WTC11 (cell line): ENCODE measurements around the gene ANKRD23. TPM values are rescaled to one million over a fixed set of nuclear protein-coding genes. Genes with fewer than 3 reads are reported as not detected.

Source experiments
- ATAC-seq: fragments of 200-7000 bp; cut with Tn5 transposase; 2 replicates; pipeline ENCODE4 v1.10.0; 2021; ENCODE audit warnings: mild to moderate bottlenecking, moderate library complexity
- CTCF ChIA-PET: fragments of 300-600 bp; sonication (Branson Sonifier 250); formaldehyde crosslinking; loops from one replicate; lab custom pipeline; 2021; ENCODE audit warnings: antibody characterized with exemption; lab: Charles Lee
- POLR2A ChIA-PET: fragments of 350-600 bp; sonication (Branson Sonifier 250); formaldehyde crosslinking; loops from one replicate; lab custom pipeline; 2021; ENCODE audit warnings: antibody characterized with exemption; lab: Charles Lee
- DNase-seq: peaks from one replicate; pipeline ENCODE4 v3.0.0; 2021; ENCODE audit warnings: low spot score
- H3K27ac Mint-ChIP-seq: 2 replicates; pipeline ENCODE4 v1.8.0; 2021; ENCODE audit warnings: mixed read lengths
- H3K27me3 Mint-ChIP-seq: 2 replicates; pipeline ENCODE4 v1.8.0; 2021; ENCODE audit warnings: low read depth, mild to moderate bottlenecking, moderate library complexity, mixed read lengths
- H3K36me3 Mint-ChIP-seq: 2 replicates; pipeline ENCODE4 v1.8.0; 2021; ENCODE audit warnings: mixed read lengths
- H3K4me1 Mint-ChIP-seq: 2 replicates; pipeline ENCODE4 v1.8.0; 2022; ENCODE audit warnings: mixed read lengths
- H3K4me3 Mint-ChIP-seq: 2 replicates; pipeline ENCODE4 v1.8.0; 2021; ENCODE audit warnings: mild to moderate bottlenecking, moderate library complexity, mixed read lengths
- H3K9me3 Mint-ChIP-seq: 2 replicates; pipeline ENCODE4 v1.8.0; 2021; ENCODE audit warnings: mixed read lengths
- ESRRA ChIP-seq: sonication (generic); formaldehyde crosslinking; IDR thresholded peaks from 2 replicates; pipeline ENCODE4 v1.8.1; 2022; ENCODE audit warnings: mild to moderate bottlenecking, missing genetic modification reagents, borderline replicate concordance
- ETV6 ChIP-seq: sonication (generic); formaldehyde crosslinking; IDR thresholded peaks from 2 replicates; pipeline ENCODE4 v1.8.1; 2022; ENCODE audit warnings: mild to moderate bottlenecking, missing genetic modification reagents
- GABPB1 ChIP-seq: sonication (generic); formaldehyde crosslinking; IDR thresholded peaks from 2 replicates; pipeline ENCODE4 v1.8.1; 2023; ENCODE audit warnings: mild to moderate bottlenecking, missing genetic modification reagents
- GRHL2 ChIP-seq: fragments of 250-450 bp; sonication (Bioruptor Pico); IDR thresholded peaks from 2 replicates; pipeline ENCODE4 v1.8.0; 2022; ENCODE audit warnings: mild to moderate bottlenecking, moderate library complexity; ENCODE audit not compliant: insufficient replicate concordance, severe bottlenecking
- IRF2 ChIP-seq: sonication (generic); formaldehyde crosslinking; IDR thresholded peaks from 2 replicates; pipeline ENCODE4 v1.8.0; 2022; ENCODE audit warnings: low read depth, missing genetic modification reagents, borderline replicate concordance
- JAZF1 ChIP-seq: fragments of 250-450 bp; sonication (Bioruptor Pico); IDR thresholded peaks from 2 replicates; pipeline ENCODE4 v1.9.0; 2021; ENCODE audit warnings: moderate library complexity, mild to moderate bottlenecking, inconsistent platforms
- MYBL2 ChIP-seq: sonication (generic); formaldehyde crosslinking; IDR thresholded peaks from 2 replicates; pipeline ENCODE4 v1.8.1; 2023; ENCODE audit warnings: mild to moderate bottlenecking, moderate library complexity, missing genetic modification reagents
- RORB ChIP-seq: fragments of 250-450 bp; sonication (Bioruptor Pico); IDR thresholded peaks from 2 replicates; pipeline ENCODE4 v1.9.0; 2021; ENCODE audit warnings: mild to moderate bottlenecking
- SOX15 ChIP-seq: fragments of 250-450 bp; sonication (Bioruptor Pico); IDR thresholded peaks from 2 replicates; pipeline ENCODE4 v1.9.0; 2021; ENCODE audit warnings: mild to moderate bottlenecking
- TP53 ChIP-seq: sonication (generic); formaldehyde crosslinking; IDR thresholded peaks from 2 replicates; pipeline ENCODE4 v1.8.1; 2023; ENCODE audit warnings: mild to moderate bottlenecking, missing genetic modification reagents
- total RNA-seq: library from RNA; stranded (reverse); gene quantifications from 3 replicates; pipeline ENCODE4 v1.2.3, GENCODE V29; 2021
- TF ChIP-seq, protein P1 (sequence below): sonication (generic); formaldehyde crosslinking; IDR thresholded peaks from 2 replicates; pipeline ENCODE4 v1.8.0; 2023; ENCODE audit warnings: missing genetic modification reagents, mild to moderate bottlenecking, borderline replicate concordance
- TF ChIP-seq, protein P2 (sequence below): sonication (generic); formaldehyde crosslinking; IDR thresholded peaks from 2 replicates; pipeline ENCODE4 v1.8.1; 2023; ENCODE audit warnings: mild to moderate bottlenecking, missing genetic modification reagents, borderline replicate concordance
- TF ChIP-seq, protein P3 (sequence below): fragments of 250-450 bp; sonication (Bioruptor Pico); conservative IDR thresholded peaks from 2 replicates; pipeline ENCODE4 v1.9.0; 2021; ENCODE audit warnings: mild to moderate bottlenecking
- TF ChIP-seq, protein P4 (sequence below): sonication (generic); formaldehyde crosslinking; IDR thresholded peaks from 2 replicates; pipeline ENCODE4 v1.8.1; 2022; ENCODE audit warnings: missing genetic modification reagents, borderline replicate concordance
- TF ChIP-seq, protein P5 (sequence below): sonication (generic); formaldehyde crosslinking; IDR thresholded peaks from 2 replicates; pipeline ENCODE4 v1.8.1; 2023; ENCODE audit warnings: mild to moderate bottlenecking, missing genetic modification reagents, moderate library complexity
- TF ChIP-seq, protein P6 (sequence below): sonication (generic); formaldehyde crosslinking; IDR thresholded peaks from 2 replicates; pipeline ENCODE4 v1.8.1; 2022; ENCODE audit warnings: mild to moderate bottlenecking, moderate library complexity, missing genetic modification reagents
- TF ChIP-seq, protein P7 (sequence below): sonication (generic); formaldehyde crosslinking; IDR thresholded peaks from 2 replicates; pipeline ENCODE4 v1.8.1; 2022; ENCODE audit warnings: low read depth, missing genetic modification reagents, borderline replicate concordance
- TF ChIP-seq, protein P8 (sequence below): sonication (generic); formaldehyde crosslinking; IDR thresholded peaks from 2 replicates; pipeline ENCODE4 v1.8.1; 2022; ENCODE audit warnings: low read depth, mild to moderate bottlenecking, moderate library complexity, missing genetic modification reagents, borderline replicate concordance

ANKRD23 gene
- total RNA-seq, 1 experiment from 2014 or later, result 3.2 TPM

DNA sequence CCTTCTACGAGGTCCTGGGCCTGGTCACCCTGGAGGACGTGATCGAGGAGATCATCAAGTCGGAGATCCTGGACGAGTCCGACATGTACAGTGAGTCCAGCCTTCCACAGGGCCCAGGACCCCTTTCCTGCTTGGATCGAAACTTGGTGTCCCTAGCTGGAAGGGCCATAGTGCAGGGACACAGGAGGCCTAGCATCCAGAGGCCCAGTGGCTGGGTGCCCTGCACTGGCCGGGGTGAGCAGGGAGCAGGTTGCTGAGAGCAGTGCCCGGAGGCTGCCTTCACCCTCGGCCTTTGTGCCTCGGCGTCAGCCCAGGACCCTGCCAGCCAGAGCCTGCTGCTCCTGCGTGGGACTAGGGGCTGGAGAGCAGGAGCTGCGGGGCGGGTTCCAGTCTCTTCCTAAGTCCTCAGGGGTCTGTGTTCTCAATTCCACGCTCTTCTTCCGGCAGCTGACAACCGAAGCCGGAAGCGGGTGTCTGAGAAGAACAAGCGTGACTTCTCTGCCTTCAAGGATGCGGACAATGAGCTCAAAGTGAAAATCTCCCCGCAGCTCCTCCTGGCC is 46.7 kb downstream of the ANKRD23 start:
- Mint-ChIP-seq H3K27ac (no peak overlapping the region), H3K9me3 (no peaks in the 10 kb centered on the region), H3K27me3 (no peaks in the 10 kb centered on the region), H3K36me3 (no peaks in the 10 kb centered on the region), H3K4me1 (peaks cover 3% of the 10 kb centered on the region; the same call in 1 of the 2 replicates), H3K4me3 (no peak overlapping the region)
- CTCF ChIA-PET, result no interaction called here
- POLR2A ChIA-PET, result no interaction called here
- ATAC-seq (no peak), DNase-seq (no peak)
- TF ChIP-seq RORB (CRISPR knock-in tag) (no peak), GABPB1 (no peak), GRHL2 (CRISPR knock-in tag) (no peak), ETV6 (no peak), JAZF1 (CRISPR knock-in tag) (no peak), SOX15 (CRISPR knock-in tag) (no peak), TP53 (CRISPR knock-in tag) (no peak), ESRRA (CRISPR knock-in tag) (no peak), MYBL2 (CRISPR knock-in tag) (no peak), IRF2 (CRISPR knock-in tag) (no peak)
- TF ChIP-seq, protein P1, sequence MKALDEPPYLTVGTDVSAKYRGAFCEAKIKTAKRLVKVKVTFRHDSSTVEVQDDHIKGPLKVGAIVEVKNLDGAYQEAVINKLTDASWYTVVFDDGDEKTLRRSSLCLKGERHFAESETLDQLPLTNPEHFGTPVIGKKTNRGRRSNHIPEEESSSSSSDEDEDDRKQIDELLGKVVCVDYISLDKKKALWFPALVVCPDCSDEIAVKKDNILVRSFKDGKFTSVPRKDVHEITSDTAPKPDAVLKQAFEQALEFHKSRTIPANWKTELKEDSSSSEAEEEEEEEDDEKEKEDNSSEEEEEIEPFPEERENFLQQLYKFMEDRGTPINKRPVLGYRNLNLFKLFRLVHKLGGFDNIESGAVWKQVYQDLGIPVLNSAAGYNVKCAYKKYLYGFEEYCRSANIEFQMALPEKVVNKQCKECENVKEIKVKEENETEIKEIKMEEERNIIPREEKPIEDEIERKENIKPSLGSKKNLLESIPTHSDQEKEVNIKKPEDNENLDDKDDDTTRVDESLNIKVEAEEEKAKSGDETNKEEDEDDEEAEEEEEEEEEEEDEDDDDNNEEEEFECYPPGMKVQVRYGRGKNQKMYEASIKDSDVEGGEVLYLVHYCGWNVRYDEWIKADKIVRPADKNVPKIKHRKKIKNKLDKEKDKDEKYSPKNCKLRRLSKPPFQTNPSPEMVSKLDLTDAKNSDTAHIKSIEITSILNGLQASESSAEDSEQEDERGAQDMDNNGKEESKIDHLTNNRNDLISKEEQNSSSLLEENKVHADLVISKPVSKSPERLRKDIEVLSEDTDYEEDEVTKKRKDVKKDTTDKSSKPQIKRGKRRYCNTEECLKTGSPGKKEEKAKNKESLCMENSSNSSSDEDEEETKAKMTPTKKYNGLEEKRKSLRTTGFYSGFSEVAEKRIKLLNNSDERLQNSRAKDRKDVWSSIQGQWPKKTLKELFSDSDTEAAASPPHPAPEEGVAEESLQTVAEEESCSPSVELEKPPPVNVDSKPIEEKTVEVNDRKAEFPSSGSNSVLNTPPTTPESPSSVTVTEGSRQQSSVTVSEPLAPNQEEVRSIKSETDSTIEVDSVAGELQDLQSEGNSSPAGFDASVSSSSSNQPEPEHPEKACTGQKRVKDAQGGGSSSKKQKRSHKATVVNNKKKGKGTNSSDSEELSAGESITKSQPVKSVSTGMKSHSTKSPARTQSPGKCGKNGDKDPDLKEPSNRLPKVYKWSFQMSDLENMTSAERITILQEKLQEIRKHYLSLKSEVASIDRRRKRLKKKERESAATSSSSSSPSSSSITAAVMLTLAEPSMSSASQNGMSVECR (CRISPR knock-in tag), result no peak
- TF ChIP-seq, protein P2, sequence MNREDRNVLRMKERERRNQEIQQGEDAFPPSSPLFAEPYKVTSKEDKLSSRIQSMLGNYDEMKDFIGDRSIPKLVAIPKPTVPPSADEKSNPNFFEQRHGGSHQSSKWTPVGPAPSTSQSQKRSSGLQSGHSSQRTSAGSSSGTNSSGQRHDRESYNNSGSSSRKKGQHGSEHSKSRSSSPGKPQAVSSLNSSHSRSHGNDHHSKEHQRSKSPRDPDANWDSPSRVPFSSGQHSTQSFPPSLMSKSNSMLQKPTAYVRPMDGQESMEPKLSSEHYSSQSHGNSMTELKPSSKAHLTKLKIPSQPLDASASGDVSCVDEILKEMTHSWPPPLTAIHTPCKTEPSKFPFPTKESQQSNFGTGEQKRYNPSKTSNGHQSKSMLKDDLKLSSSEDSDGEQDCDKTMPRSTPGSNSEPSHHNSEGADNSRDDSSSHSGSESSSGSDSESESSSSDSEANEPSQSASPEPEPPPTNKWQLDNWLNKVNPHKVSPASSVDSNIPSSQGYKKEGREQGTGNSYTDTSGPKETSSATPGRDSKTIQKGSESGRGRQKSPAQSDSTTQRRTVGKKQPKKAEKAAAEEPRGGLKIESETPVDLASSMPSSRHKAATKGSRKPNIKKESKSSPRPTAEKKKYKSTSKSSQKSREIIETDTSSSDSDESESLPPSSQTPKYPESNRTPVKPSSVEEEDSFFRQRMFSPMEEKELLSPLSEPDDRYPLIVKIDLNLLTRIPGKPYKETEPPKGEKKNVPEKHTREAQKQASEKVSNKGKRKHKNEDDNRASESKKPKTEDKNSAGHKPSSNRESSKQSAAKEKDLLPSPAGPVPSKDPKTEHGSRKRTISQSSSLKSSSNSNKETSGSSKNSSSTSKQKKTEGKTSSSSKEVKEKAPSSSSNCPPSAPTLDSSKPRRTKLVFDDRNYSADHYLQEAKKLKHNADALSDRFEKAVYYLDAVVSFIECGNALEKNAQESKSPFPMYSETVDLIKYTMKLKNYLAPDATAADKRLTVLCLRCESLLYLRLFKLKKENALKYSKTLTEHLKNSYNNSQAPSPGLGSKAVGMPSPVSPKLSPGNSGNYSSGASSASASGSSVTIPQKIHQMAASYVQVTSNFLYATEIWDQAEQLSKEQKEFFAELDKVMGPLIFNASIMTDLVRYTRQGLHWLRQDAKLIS (CRISPR knock-in tag), result no peak
- TF ChIP-seq, protein P3, sequence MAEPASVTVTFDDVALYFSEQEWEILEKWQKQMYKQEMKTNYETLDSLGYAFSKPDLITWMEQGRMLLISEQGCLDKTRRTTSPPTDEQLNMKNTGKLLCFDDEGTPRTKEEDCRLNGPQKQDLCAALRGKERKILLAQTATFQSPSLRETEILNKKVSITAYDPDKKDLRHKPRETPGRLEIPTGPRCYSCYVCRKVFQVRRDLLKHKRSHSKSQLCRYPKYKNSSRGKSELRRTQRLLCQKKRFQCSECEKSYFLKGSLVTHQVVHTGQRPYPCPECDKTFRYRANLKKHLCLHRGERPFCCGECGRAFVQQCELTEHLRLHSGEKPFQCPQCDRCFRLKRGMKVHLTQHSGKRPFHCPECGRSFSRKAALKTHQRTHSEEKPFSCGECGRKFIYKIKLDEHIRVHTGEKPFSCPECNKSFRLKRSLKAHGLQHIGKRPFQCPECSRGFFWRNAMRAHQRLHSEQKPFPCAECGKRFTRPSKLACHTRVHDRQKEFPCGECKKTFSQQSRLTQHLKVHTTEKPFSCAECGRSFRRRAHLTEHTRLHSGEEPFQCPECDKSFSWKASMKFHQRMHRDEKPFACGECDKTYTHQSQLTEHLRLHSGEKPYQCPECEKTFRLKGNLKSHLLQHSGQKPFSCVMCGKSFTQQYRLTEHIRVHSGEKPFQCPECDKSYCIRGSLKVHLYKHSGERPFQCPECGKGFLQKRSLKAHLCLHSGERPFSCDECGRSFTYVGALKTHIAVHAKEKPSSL, result no peak
- TF ChIP-seq, protein P4, sequence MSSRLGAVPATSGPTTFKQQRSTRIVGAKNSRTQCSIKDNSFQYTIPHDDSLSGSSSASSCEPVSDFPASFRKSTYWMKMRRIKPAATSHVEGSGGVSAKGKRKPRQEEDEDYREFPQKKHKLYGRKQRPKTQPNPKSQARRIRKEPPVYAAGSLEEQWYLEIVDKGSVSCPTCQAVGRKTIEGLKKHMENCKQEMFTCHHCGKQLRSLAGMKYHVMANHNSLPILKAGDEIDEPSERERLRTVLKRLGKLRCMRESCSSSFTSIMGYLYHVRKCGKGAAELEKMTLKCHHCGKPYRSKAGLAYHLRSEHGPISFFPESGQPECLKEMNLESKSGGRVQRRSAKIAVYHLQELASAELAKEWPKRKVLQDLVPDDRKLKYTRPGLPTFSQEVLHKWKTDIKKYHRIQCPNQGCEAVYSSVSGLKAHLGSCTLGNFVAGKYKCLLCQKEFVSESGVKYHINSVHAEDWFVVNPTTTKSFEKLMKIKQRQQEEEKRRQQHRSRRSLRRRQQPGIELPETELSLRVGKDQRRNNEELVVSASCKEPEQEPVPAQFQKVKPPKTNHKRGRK (CRISPR knock-in tag), result no peak
- TF ChIP-seq, protein P5, sequence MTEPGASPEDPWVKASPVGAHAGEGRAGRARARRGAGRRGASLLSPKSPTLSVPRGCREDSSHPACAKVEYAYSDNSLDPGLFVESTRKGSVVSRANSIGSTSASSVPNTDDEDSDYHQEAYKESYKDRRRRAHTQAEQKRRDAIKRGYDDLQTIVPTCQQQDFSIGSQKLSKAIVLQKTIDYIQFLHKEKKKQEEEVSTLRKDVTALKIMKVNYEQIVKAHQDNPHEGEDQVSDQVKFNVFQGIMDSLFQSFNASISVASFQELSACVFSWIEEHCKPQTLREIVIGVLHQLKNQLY (CRISPR knock-in tag), result no peak
- TF ChIP-seq, protein P6, sequence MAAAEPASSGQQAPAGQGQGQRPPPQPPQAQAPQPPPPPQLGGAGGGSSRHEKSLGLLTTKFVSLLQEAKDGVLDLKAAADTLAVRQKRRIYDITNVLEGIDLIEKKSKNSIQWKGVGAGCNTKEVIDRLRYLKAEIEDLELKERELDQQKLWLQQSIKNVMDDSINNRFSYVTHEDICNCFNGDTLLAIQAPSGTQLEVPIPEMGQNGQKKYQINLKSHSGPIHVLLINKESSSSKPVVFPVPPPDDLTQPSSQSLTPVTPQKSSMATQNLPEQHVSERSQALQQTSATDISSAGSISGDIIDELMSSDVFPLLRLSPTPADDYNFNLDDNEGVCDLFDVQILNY, result no peak
- TF ChIP-seq, protein P7, sequence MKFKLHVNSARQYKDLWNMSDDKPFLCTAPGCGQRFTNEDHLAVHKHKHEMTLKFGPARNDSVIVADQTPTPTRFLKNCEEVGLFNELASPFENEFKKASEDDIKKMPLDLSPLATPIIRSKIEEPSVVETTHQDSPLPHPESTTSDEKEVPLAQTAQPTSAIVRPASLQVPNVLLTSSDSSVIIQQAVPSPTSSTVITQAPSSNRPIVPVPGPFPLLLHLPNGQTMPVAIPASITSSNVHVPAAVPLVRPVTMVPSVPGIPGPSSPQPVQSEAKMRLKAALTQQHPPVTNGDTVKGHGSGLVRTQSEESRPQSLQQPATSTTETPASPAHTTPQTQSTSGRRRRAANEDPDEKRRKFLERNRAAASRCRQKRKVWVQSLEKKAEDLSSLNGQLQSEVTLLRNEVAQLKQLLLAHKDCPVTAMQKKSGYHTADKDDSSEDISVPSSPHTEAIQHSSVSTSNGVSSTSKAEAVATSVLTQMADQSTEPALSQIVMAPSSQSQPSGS (CRISPR knock-in tag), result no peak
- TF ChIP-seq, protein P8, sequence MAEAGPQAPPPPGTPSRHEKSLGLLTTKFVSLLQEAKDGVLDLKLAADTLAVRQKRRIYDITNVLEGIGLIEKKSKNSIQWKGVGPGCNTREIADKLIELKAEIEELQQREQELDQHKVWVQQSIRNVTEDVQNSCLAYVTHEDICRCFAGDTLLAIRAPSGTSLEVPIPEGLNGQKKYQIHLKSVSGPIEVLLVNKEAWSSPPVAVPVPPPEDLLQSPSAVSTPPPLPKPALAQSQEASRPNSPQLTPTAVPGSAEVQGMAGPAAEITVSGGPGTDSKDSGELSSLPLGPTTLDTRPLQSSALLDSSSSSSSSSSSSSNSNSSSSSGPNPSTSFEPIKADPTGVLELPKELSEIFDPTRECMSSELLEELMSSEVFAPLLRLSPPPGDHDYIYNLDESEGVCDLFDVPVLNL (CRISPR knock-in tag), result no peak
